ENCODE measurements around the gene SLC7A8.

GRCh38 chr14:23125933-23126524 lies 57.4 kb downstream of the SLC7A8 start:
- TF ChIP-seq CTCF (IDR thresholded peaks at IDR 0.05) (no peak), POLR2AphosphoS5 (IDR thresholded peaks at IDR 0.05) (peak; percentile 4)
